Right atrium auricular region (tissue), 2 donors: ENCODE results near the gene TCL1B. TPM values are rescaled to one million over a fixed set of nuclear protein-coding genes. Genes with fewer than 3 reads are reported as not detected.

Experiments used
- DNase-seq: peaks from one replicate; pipeline ENCODE4 v3.0.0-alpha.2; 2019; ENCODE audit warnings: low spot score
- H3K27ac ChIP-seq, 2 donors: fragments of 200-600 bp; sonication (generic); 1 replicate in 1 of 2; 2 replicates in 1 of 2; pipeline ENCODE4 v1.5.1; 2016 to 2019
- H3K27me3 ChIP-seq, 2 donors: fragments of 200-600 bp; sonication (generic); one replicate each; pipeline versions ENCODE4 v1.5.1 to v1.6.0; 2017 to 2019
- H3K36me3 ChIP-seq: fragments of 200-600 bp; sonication (generic); one replicate; pipeline ENCODE4 v1.5.1; 2016
- H3K4me1 ChIP-seq, 2 donors: fragments of 200-600 bp; sonication (generic); one replicate each; pipeline versions ENCODE4 v1.5.1 to v1.6.0; 2017 to 2019
- H3K4me3 ChIP-seq, 2 donors: fragments of 200-600 bp; sonication (generic); 1 replicate in 1 of 2; 2 replicates in 1 of 2; pipeline ENCODE4 v1.5.1; 2017 to 2019; ENCODE audit warnings: mild to moderate bottlenecking in 1 of 2, moderate library complexity in 1 of 2
- H3K9me3 ChIP-seq, 2 donors: fragments of 200-600 bp; sonication (generic); one replicate each; pipeline ENCODE4 v1.5.1; 2019
- CTCF ChIP-seq, 2 donors: fragments of 200-600 bp; sonication (generic); IDR thresholded peaks; one replicate each; pipeline ENCODE4 v1.5.1; 2019; ENCODE audit warnings: antibody characterized with exemption in 2 of 2
- total RNA-seq, 2 donors: library from RNA; depleted of rRNA; stranded (reverse); fragments of >200 nt; gene quantifications; one replicate each; pipeline ENCODE4 v1.1.0, GENCODE V29; 2016

Gene TCL1B
- total RNA-seq, 2 donors from 2014 or later, result not detected

DNA sequence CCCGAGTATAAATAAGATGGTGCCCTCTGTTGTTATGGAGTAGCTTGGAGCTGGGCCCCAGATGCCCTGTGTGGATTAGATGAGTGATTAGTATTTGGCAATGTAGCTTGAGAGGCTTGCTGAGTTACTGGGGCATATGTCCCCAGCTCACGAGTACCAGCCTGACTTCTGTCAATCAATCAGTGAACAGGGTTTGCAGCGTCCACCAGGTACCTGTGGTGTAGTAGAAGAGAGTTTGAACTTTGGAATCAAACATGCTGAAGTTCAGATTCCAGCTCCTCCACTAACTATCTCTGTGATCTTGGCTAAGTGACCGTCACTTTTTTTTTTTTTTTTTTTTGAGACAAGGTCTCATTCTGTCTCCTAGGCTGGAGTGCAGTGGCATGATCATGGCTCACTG lies 11.6 kb upstream of the TCL1B start:
- no peak for TF ChIP-seq CTCF (IDR thresholded peaks at IDR 0.05)
- no peak overlapping the region for H3K27ac ChIP-seq
- no peak overlapping the region for H3K4me3 ChIP-seq
- DNase-seq, result no peak
- peaks cover 0 to 9% of the 10 kb centered on the region in 2 donors for H3K9me3 ChIP-seq
- no peaks in the 10 kb centered on the region for H3K36me3 ChIP-seq
- no peaks in the 10 kb centered on the region for H3K4me1 ChIP-seq
- no peaks in the 10 kb centered on the region for H3K27me3 ChIP-seq

- H3K4me3 ChIP-seq, result no peak overlapping the region
- H3K27ac ChIP-seq, result no peak overlapping the region
- no peak for DNase-seq
- TF ChIP-seq CTCF (IDR thresholded peaks at IDR 0.05), result no peak
- H3K36me3 ChIP-seq, result no peaks in the 10 kb centered on the region
- peaks cover 0 to 9% of the 10 kb centered on the region in 2 donors for H3K9me3 ChIP-seq
- H3K27me3 ChIP-seq, result no peaks in the 10 kb centered on the region
- no peaks in the 10 kb centered on the region for H3K4me1 ChIP-seq
These were observed 10.7 kb upstream of the TCL1B start for GRCh38 chr14:95675486-95675885.

DNA sequence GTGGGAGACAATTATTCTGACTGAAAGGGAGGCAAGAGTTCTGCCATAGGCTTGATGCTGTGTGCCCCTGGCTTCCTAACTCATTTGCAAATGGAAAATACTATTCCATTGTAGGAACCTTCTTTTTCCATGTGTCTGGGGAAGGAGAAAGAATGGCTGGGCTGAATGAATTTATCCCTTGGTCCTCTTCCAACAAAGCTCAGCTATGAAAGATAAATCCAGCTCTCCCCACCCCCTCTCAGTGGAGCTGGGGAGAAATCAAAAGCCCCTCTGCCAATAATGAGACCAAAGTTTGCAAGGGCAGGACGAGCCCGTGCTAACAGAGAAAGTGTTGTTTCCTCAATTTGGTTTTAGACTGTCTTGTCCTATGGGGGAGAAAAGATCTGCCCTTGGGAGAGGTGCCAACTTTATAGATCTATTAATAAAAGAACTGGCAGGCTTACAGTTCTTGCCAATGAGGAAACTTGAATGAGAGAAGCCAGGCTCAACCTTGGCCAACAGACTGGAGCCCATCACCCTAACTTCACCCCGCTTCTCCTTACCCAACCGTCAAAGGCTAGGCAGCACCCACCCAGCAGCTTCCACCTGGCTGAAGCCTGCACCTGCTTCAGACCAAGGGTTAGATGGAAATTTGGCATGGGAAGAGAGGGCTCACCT lies 8.9 kb upstream of the TCL1B start:
- H3K27me3 ChIP-seq, result no peaks in the 10 kb centered on the region
- H3K4me1 ChIP-seq, result no peaks in the 10 kb centered on the region
- H3K36me3 ChIP-seq, result no peaks in the 10 kb centered on the region
- H3K9me3 ChIP-seq, result peaks cover 0 to 9% of the 10 kb centered on the region in 2 donors
- H3K27ac ChIP-seq, result no peak overlapping the region
- no peak overlapping the region for H3K4me3 ChIP-seq
- TF ChIP-seq CTCF (IDR thresholded peaks at IDR 0.05), result no peak
- DNase-seq, result no peak

- peaks cover 0 to 9% of the 10 kb centered on the region in 2 donors for H3K9me3 ChIP-seq
- no peak for DNase-seq
- H3K27me3 ChIP-seq, result no peaks in the 10 kb centered on the region
- no peak overlapping the region for H3K4me3 ChIP-seq
- H3K36me3 ChIP-seq, result no peaks in the 10 kb centered on the region
- H3K4me1 ChIP-seq, result no peaks in the 10 kb centered on the region
- no peak overlapping the region for H3K27ac ChIP-seq
- TF ChIP-seq CTCF (IDR thresholded peaks at IDR 0.05), result no peak
These were observed 6.9 kb upstream of the TCL1B start for GRCh38 chr14:95679148-95679815.

- no peak for DNase-seq
- no peaks in the 10 kb centered on the region for H3K4me1 ChIP-seq
- no peak overlapping the region for H3K27ac ChIP-seq
- H3K36me3 ChIP-seq, result no peaks in the 10 kb centered on the region
- H3K4me3 ChIP-seq, result no peak overlapping the region
- TF ChIP-seq CTCF (IDR thresholded peaks at IDR 0.05), result no peak
- peaks cover 0 to 9% of the 10 kb centered on the region in 2 donors for H3K9me3 ChIP-seq
- no peaks in the 10 kb centered on the region for H3K27me3 ChIP-seq
These were observed 6.1 kb upstream of the TCL1B start for GRCh38 chr14:95679998-95680735.
